KOPT-K1 (cell line): ENCODE results near the gene CGN.

ENCODE experiments used
- H3K27ac ChIP-seq: fragments of 200-600 bp; sonication (generic); 2 replicates; pipeline ENCODE4 v1.5.1; 2016; ENCODE audit warnings: antibody characterized with exemption, mild to moderate bottlenecking, low read depth, low read length; ENCODE audit not compliant: poor library complexity, severe bottlenecking
- H3K36me3 ChIP-seq: fragments of 200-600 bp; sonication (generic); 2 replicates; pipeline ENCODE4 v1.5.1; 2017; ENCODE audit warnings: antibody characterized with exemption, mild to moderate bottlenecking, low read length, moderate library complexity; ENCODE audit not compliant: insufficient read depth
- H3K9me3 ChIP-seq: fragments of 200-600 bp; sonication (generic); 2 replicates; pipeline ENCODE4 v1.5.1; 2017; ENCODE audit warnings: antibody characterized with exemption, low read length, mild to moderate bottlenecking; ENCODE audit not compliant: insufficient read depth, poor library complexity, severe bottlenecking

Gene CGN

DNA sequence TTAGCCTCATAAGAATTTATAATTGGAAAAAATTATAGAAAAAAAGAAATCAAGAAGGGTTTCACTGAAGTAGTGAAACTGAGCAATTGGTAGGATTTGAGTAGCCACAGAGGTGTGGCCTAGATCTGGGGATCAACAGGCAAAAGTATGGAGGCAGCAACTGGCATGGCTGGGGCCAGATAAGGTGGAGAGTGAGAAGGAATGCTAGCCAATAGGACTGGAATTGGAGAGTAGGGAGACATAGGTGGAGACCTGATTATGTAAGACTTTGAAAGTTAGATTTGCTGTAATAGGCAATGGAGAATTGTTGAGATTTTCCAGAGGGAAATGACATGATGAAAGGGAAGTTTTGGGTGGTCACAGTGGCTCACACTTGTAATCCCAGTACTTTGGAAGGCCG, 24.6 kb upstream of the CGN start:
- Histone ChIP-seq H3K36me3 (no peaks in the 10 kb centered on the region), H3K9me3 (peaks cover 9% of the 10 kb centered on the region), H3K27ac (no peak overlapping the region)

DNA sequence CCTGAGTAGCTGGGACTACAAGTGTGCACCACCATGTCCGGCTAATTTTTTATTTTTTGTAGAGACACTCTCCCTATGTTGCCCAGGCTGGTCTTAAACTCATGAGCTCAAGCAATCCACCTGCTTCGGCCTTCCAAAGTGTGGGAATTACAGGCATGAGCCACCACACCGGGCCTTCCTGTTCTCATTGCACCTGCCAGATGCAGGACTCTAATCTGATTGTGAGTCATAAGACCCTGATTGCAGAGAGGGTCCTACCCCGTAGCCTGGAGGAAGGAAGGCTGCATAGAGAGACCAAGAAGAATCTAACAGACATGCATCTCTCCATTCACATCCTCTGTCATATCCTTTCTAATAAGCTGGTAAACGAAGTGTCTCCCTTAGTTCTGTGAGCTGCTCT, 19.5 kb upstream of the CGN start:
- no peaks in the 10 kb centered on the region for H3K36me3 ChIP-seq
- no peak overlapping the region for H3K27ac ChIP-seq
- H3K9me3 ChIP-seq: no peaks in the 10 kb centered on the region

DNA sequence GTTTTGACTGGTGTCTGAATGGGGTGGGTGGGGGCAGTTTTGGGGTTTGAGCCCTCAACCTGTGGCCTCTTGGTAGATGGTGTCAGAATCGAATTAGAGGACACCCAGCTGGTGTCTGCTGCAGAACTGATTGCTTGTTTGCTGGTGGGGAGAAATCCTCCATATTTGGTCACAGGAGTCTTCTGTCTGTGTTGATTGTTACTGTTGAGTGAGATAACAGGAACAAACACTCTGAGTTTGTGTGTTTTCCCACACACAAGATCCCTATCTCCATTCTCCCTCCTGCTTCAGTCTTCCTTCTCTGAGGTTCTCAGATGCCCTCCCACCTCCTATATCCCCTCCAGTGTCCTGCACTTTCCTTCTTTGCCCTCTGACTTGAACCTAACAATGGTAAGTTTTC, 19.1 kb upstream of the CGN start:
- Histone ChIP-seq H3K27ac (no peak overlapping the region), H3K36me3 (no peaks in the 10 kb centered on the region), H3K9me3 (no peaks in the 10 kb centered on the region)

DNA sequence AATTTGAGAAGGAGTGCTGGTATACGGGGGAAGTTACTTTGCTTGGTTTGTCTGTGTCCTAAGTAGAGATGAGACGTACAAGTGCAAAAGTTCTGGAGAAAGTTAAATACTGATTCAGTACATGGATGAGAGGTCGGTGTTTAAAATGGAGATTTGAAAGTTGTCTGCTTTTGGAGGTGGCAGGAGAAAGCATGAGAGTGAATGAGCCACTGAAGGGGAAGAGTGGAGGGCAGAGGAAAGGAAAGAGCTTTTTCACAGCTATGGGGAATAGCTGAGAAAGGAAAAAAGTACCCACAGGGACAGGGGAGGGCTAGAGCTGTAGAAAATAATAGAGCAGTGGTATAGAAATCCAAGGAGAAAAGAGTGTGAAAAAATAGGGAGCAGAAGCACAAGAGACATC, 18.1 kb upstream of the CGN start:
- no peak overlapping the region for H3K27ac ChIP-seq
- no peaks in the 10 kb centered on the region for H3K36me3 ChIP-seq
- no peaks in the 10 kb centered on the region for H3K9me3 ChIP-seq

DNA sequence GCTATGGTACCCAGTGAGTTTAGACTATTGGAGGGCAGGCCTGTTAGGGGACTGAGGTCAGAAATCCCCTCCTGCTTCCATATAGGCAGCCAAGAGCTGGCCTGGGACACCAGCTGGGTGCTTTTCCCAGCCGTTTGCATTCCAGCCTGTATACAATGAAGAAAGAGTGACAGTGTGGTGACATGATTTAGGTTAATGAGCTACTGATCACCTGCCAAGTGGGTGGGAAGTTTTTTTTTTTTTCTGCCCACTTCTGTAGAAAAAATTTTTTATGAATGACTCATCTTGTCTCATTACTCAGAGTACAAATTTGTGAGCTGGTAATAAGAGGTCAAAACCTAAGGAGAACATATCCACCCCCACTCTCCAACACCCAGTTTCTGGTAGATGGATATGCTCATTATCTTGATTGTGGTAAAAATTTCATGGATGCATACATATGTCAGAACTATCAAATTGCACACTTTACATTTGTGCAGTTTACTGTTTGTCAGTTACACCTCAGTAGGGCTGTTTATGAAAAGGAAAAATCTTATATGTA, 16.4 kb upstream of the CGN start:
- H3K27ac ChIP-seq: no peak overlapping the region
- no peaks in the 10 kb centered on the region for H3K36me3 ChIP-seq
- H3K9me3 ChIP-seq: no peaks in the 10 kb centered on the region

DNA sequence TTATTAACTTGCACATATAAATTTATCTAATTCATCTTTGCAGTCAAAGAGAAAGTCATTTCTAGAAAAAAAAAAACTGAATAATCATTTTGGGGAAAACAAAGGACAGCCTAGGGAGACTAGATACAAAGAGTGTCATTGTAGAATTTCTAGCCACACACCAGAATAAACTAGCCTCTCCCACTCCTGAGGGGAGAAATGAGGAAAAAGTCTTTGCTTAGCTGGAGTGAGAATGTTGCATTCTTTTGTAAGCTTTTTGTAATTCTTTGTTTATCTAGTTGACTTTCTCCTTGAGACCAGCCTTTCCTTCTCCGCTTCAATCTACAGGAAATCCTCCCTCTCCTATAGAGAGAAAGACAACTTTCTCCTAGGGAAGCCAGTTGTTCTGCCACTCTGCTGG, 15.9 kb upstream of the CGN start:
- H3K9me3 ChIP-seq: no peaks in the 10 kb centered on the region
- H3K36me3 ChIP-seq: no peaks in the 10 kb centered on the region
- no peak overlapping the region for H3K27ac ChIP-seq

DNA sequence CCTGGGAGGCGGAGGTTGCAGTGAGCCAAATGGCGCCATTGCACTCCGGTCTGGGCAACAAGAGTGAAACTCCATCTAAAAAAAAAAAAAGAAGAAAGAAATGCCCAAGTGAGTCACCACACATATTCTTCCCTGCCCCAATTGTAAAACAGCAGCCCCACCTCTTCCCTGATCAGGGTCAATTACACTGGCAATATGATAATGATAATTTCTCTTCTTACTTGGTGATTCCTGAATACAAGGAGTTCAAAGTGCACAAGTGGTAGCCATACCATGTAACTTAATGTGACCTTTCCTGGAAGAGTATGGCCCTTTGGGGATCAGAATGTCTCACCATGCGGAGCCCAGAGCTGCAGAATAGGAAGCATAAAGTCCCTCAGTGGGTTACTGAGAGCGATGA, 11.8 kb upstream of the CGN start:
- Histone ChIP-seq H3K9me3 (no peaks in the 10 kb centered on the region), H3K36me3 (no peaks in the 10 kb centered on the region), H3K27ac (no peak overlapping the region)

DNA sequence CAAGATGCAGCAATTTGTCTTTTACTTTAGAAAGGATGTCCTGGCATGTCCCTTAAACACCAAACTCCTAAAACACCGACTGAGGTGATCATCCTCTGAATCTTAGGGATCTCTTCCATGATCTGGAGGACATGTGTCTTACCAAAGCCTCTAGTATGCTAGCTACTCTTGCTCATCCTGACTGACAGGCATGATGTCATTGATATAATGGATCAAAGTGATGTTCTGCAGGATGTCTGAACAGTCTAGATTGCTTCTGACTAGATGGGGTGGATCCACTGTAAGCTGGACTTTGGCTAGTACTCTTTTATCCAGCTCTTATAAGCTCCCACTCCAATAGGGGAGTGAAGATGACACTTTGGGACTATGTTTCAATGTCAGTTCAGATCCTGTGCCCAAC, 11.3 kb upstream of the CGN start:
- H3K27ac ChIP-seq: no peak overlapping the region
- H3K9me3 ChIP-seq: no peaks in the 10 kb centered on the region
- no peaks in the 10 kb centered on the region for H3K36me3 ChIP-seq

DNA sequence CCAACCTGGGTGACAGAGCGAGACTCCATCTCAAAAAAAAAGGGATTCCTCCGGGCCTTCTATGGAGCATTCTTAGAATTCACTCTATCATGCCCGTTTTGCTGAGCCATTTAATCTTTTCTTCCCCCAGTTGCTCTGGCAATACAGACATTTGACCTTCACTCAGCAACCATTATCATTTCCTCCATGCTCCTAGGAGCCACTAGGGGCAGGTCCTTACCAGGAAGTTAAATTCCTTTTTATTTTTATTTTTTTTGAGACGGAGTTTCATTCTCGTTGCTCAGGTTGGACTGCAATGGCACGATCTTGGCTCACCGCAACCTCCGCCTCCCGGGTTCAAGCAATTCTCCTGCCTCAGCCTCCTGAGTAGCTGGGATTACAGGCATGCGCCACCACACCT, 9.7 kb upstream of the CGN start:
- Histone ChIP-seq H3K9me3 (no peaks in the 10 kb centered on the region), H3K36me3 (no peaks in the 10 kb centered on the region), H3K27ac (no peak overlapping the region)

DNA sequence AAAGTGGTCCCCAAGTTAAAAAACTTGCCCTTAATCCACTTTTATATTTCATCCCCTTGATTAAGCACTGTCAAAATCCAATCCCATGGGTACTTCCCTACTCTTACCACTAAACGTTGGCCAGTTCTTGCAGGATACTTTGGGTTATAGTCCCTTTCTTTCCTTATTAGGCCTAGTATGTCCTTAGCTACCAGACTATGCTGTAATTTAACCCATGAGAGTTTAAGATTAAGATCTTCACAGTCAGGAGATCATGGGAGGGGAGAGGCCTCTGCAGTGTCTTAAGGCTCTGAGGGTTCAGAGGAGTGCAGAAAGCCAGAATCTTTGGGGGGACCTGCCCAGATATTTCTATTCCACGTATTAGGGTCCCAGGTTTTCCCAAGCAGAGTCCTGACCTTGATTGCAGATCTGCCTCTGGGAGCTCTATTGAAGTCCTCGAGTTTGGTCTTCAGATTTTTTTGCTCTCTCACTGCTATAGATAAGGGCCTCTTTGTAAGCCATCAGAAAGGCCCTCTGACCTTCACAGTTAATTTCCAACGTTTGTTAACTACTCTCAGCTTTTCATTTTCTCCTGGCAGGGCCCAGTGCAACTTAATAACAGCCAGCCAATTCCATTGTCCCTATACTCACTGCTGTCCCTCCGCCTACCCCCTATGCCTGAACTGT, 9.0 kb upstream of the CGN start:
- Histone ChIP-seq H3K36me3 (no peaks in the 10 kb centered on the region), H3K9me3 (no peaks in the 10 kb centered on the region), H3K27ac (no peak overlapping the region)

DNA sequence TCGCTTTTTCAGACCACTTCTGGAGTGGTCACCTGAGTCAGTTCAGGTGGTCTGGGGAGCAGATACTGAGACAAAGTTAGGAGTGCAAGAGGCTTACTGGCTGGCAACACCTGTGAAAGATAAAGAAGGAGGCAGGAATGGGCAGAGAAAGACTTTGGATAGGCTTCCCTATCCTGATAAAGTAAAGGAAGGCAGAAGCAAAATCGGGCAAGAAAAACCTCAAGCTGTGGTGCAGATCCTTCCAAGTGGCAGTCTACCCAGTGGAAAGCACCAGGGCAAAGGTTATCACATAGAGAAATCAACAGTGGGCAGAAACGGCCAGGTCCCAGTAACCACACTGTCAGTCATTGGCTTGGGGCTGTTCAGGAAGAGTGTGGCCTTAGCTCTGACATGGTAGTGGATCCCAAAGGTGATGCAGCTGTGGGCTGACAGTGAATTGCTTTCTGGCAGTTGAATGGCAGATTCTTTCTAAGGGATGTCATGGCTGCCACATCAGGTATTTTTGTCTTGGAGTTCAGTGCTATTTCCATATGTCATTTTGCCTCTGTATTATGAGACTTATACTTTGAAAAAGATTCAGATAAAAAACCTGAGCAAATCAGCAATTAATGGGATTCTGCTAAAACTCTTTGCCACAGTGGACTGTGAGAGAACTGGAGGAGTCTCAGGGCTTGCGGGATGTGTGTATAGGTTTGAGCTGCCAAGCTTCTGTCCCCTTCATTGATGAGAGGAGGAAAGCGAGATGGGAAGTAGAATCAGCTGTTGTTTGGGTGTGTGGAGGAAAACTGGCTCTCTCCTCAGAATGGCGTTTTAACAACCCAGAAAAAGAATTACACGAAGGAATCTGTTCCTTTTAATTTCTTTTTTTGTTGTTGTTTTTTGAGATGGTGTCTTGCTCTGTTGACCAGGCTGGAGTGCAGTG, 8.1 kb upstream of the CGN start:
- Histone ChIP-seq H3K36me3 (no peaks in the 10 kb centered on the region), H3K27ac (no peak overlapping the region), H3K9me3 (no peaks in the 10 kb centered on the region)

DNA sequence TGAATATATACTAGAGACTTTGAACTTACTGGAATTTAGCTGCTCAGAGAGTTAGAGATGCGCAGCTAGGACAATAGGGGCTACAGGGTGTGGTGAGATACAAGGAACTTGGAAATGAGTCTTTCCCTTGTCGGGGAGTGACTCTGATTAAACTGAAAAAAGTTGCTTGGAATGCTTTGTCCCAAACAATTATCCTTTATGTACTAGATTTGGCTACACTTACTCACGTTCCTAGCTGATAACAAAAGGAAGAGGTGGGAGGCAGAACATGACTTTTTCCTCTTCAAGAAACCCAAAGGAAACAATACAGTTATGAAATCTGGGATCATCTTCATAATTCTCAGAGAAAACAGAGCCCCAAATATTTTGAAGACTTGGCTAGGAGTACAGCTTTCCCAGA, 6.9 kb upstream of the CGN start:
- no peaks in the 10 kb centered on the region for H3K36me3 ChIP-seq
- H3K9me3 ChIP-seq: no peaks in the 10 kb centered on the region
- no peak overlapping the region for H3K27ac ChIP-seq

DNA sequence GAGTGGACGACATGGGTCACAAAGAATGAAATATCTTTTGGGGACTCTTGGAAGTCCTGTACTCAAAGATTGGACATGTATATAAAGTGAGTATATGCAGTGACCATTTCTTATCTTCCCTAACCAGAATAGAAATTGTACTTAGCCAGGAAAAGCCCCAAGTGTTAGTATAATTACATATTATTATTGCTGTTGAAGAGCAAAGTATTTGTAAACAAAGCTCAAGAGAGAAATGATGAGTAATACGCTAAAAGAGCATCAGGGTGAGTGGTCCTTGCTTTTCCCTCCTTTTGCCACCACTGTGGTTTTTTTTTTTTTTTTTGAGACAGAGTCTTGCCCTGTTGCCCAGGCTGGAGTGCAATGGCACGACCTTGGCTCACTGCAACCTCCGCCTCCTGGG, 6.4 kb upstream of the CGN start:
- H3K36me3 ChIP-seq: no peaks in the 10 kb centered on the region
- H3K27ac ChIP-seq: no peak overlapping the region
- H3K9me3 ChIP-seq: no peaks in the 10 kb centered on the region

DNA sequence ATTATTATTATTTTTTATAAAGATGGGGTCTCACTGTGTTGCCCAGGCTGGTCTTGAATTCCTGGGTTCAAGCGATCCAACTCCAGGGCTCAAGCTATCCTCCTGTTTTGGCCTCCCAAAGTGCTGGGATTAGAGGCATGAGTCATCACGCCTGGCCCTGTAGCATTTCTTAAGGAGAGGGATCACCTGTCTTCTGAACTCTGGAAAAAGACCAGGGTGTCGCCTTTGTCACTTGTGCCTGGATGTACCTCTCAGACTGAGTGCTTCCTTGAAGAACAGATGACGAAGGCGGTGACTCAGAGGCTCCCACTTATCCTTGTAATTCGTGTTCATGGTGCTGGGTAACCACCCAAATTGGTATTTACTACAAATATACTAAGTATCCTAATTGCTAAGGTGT, 2.4 kb upstream of the CGN start:
- no peaks in the 10 kb centered on the region for H3K9me3 ChIP-seq
- H3K36me3 ChIP-seq: no peaks in the 10 kb centered on the region
- H3K27ac ChIP-seq: no peak overlapping the region

DNA sequence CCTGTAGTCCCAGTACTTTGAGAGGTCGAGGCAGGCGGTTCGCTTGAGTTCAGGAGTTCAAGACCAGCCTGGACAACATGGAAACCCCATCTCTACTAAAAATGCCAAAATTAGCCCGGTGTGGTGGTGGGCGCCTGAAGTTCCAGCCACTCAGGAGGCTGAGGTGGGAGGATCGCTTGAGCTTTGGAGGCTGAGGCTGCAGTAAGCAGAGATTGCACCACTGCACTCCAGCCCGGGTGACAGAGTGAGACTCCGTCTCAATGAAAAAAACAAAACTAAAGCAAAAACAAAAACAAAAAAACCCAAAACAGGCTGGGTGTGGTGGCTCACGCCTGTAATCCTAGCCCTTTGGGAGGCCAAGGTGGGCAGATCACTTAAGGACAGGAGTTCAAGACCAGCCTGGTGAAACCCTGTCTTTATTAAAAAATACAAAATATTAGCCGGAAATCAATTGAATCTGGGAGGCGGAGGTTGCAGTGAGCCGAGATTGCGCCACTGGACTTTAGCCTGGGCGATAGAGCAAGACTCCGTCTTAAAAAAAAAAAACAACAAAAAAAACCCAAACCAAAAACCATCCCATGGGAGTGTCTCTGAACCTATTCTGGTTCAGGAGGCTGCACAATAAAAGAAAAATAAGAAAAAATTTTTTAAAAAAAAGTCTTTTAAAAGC, 1.7 kb upstream of the CGN start:
- H3K36me3 ChIP-seq: no peaks in the 10 kb centered on the region
- no peaks in the 10 kb centered on the region for H3K9me3 ChIP-seq
- no peak overlapping the region for H3K27ac ChIP-seq
